Suprapubic skin (tissue), 4 donors: ENCODE measurements around the gene PCSK4. TPM values are rescaled to one million over a fixed set of nuclear protein-coding genes. Genes with fewer than 3 reads are reported as not detected.

ENCODE experiments used
- DNase-seq, 2 donors: peaks; one replicate each; pipeline ENCODE4 v3.0.0-alpha.2; 2019; ENCODE audit warnings: low spot score in 2 of 2
- H3K27ac ChIP-seq: fragments of 200-600 bp; sonication (generic); one replicate; pipeline ENCODE4 v1.5.1; 2019
- H3K27me3 ChIP-seq: fragments of 200-600 bp; sonication (generic); one replicate; pipeline ENCODE4 v1.5.1; 2019
- H3K36me3 ChIP-seq: fragments of 200-600 bp; sonication (generic); one replicate; pipeline ENCODE4 v1.5.1; 2019
- H3K4me1 ChIP-seq: fragments of 200-600 bp; sonication (generic); one replicate; pipeline ENCODE4 v1.5.1; 2019
- H3K4me3 ChIP-seq: fragments of 200-600 bp; sonication (generic); one replicate; pipeline ENCODE4 v1.5.1; 2019; ENCODE audit warnings: mild to moderate bottlenecking
- H3K9me3 ChIP-seq: fragments of 200-600 bp; sonication (generic); one replicate; pipeline ENCODE4 v1.5.1; 2019
- CTCF ChIP-seq, 2 donors: fragments of 200-600 bp in 1 of 2; fragments of 450-650 bp in 1 of 2; sonication (generic) in 1 of 2; IDR thresholded peaks; one replicate each; pipeline ENCODE4 v1.5.1; 2016 to 2019; ENCODE audit warnings: antibody characterized with exemption in 2 of 2, mild to moderate bottlenecking in 1 of 2, moderate library complexity in 1 of 2
- EP300 ChIP-seq: sonication (generic); formaldehyde crosslinking; IDR thresholded peaks from one replicate; pipeline ENCODE4 v1.6.1; 2017; ENCODE audit warnings: antibody characterized with exemption
- POLR2A ChIP-seq, 2 donors: fragments of 450-650 bp; IDR thresholded peaks; one replicate each; pipeline ENCODE4 v1.6.1; 2017; ENCODE audit warnings: antibody characterized with exemption in 2 of 2, mild to moderate bottlenecking in 2 of 2, moderate library complexity in 2 of 2
- POLR2AphosphoS5 ChIP-seq, 3 donors: sonication (generic); formaldehyde crosslinking; IDR thresholded peaks; one replicate each; pipeline ENCODE4 v1.6.1; 2017; ENCODE audit warnings: antibody characterized with exemption in 3 of 3
- WGBS: methylation state at CpG from one replicate; pipeline ENCODE4 v1.1.5; 2018; 5-methylcytosine and 5-hydroxymethylcytosine counted together
- total RNA-seq, 4 donors: library from RNA; depleted of rRNA; stranded (reverse); fragments of >200 nt; gene quantifications; one replicate each; pipeline ENCODE4 v1.1.0, GENCODE V29; 2016

PCSK4 gene
- total RNA-seq, 4 donors from 2014 or later, result 1.4 to 6.6 (median 3.8) TPM

GRCh38 chr19:1457892-1458291, 32.3 kb downstream of the PCSK4 start:
- Histone ChIP-seq H3K4me1 (peaks cover 42% of the 10 kb centered on the region), H3K9me3 (no peaks in the 10 kb centered on the region), H3K27ac (no peak overlapping the region), H3K4me3 (no peak overlapping the region), H3K27me3 (peaks cover 50% of the 10 kb centered on the region), H3K36me3 (peaks cover 15% of the 10 kb centered on the region)
- TF ChIP-seq POLR2A (IDR thresholded peaks at IDR 0.05), result no peak
- TF ChIP-seq EP300, result no peak
- no peak for TF ChIP-seq POLR2AphosphoS5 (IDR thresholded peaks at IDR 0.05)
- no peak for TF ChIP-seq CTCF (IDR thresholded peaks at IDR 0.05)
- DNase-seq, result no peak
- 84% methylated on average over 9 of the region's 16 CpGs for WGBS

- Histone ChIP-seq H3K4me3 (no peak overlapping the region), H3K36me3 (peaks cover 15% of the 10 kb centered on the region), H3K9me3 (no peaks in the 10 kb centered on the region), H3K27ac (no peak overlapping the region), H3K27me3 (peaks cover 58% of the 10 kb centered on the region), H3K4me1 (peaks cover 46% of the 10 kb centered on the region)
- 37% methylated on average over 16 of the region's 48 CpGs for WGBS
- TF ChIP-seq EP300 (no peak), POLR2AphosphoS5 (IDR thresholded peaks at IDR 0.05) (no peak), POLR2A (IDR thresholded peaks at IDR 0.05) (no peak), CTCF (IDR thresholded peaks at IDR 0.05) (no peak)
- DNase-seq, result no peak
Observed at GRCh38 chr19:1457031-1457739, 33.0 kb downstream of the PCSK4 start.

- peaks cover 46% of the 10 kb centered on the region for H3K4me1 ChIP-seq
Observed at GRCh38 chr19:1456121-1456900, 33.8 kb downstream of the PCSK4 start.

GRCh38 chr19:1455336-1456120, 34.6 kb downstream of the PCSK4 start:
- H3K36me3 ChIP-seq, result peaks cover 7% of the 10 kb centered on the region
- 5% methylated on average over 30 of the region's 42 CpGs for WGBS
- no peak overlapping the region for H3K4me3 ChIP-seq

More at GRCh38 chr19:1456121-1456900, 33.8 kb downstream of the PCSK4 start:
- WGBS, result 17% methylated on average over 14 of the region's 43 CpGs
- DNase-seq, result no peak
- no peaks in the 10 kb centered on the region for H3K9me3 ChIP-seq
- peaks cover 15% of the 10 kb centered on the region for H3K36me3 ChIP-seq
- TF ChIP-seq POLR2AphosphoS5 (IDR thresholded peaks at IDR 0.05) (no peak), CTCF (IDR thresholded peaks at IDR 0.05) (no peak), POLR2A (IDR thresholded peaks at IDR 0.05) (no peak), EP300 (no peak)
- H3K4me3 ChIP-seq, result no peak overlapping the region
- peaks cover 66% of the 10 kb centered on the region for H3K27me3 ChIP-seq
- H3K27ac ChIP-seq, result no peak overlapping the region

More at GRCh38 chr19:1455336-1456120, 34.6 kb downstream of the PCSK4 start:
- no peak for DNase-seq
- H3K27me3 ChIP-seq, result peaks cover 74% of the 10 kb centered on the region
- peaks cover 46% of the 10 kb centered on the region for H3K4me1 ChIP-seq
- TF ChIP-seq POLR2A (IDR thresholded peaks at IDR 0.05), result no peak
- no peak for TF ChIP-seq CTCF (IDR thresholded peaks at IDR 0.05)
- TF ChIP-seq EP300, result no peak
- TF ChIP-seq POLR2AphosphoS5 (IDR thresholded peaks at IDR 0.05), result no peak
- peak overlapping the region; percentile 42 for H3K27ac ChIP-seq
- no peaks in the 10 kb centered on the region for H3K9me3 ChIP-seq
